WTC11 (cell line): ENCODE results near the gene CTNND2.

Source experiments
- ZNF263 ChIP-seq: sonication (generic); formaldehyde crosslinking; IDR thresholded peaks from 2 replicates; pipeline ENCODE4 v1.8.1; 2022; ENCODE audit warnings: low read depth, mild to moderate bottlenecking, moderate library complexity, missing genetic modification reagents
- TF ChIP-seq, protein P1 (sequence below): sonication (generic); formaldehyde crosslinking; IDR thresholded peaks from 2 replicates; pipeline ENCODE4 v1.8.0; 2022; ENCODE audit warnings: mild to moderate bottlenecking, missing genetic modification reagents

DNA sequence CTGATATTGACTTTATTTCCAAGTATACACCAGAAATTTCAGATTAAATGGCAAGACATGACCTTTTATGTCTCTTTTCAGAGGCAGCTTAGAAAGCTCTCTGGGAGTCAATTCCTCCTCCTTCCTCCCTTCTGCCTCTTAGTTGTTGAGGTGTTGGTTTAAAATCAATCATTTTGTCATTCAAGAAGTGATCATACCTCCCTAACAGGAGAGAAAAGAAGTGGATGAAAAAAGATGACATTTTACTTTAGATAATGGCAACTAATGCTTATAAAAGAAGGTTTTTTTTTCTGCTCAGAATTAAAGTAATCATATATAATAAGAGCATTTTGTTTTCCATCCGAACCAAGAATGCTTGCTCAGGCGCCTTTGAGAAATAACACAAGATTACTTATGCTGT lies 448.7 kb downstream of the CTNND2 start:
- TF ChIP-seq, protein P1, sequence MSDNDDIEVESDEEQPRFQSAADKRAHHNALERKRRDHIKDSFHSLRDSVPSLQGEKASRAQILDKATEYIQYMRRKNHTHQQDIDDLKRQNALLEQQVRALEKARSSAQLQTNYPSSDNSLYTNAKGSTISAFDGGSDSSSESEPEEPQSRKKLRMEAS (CRISPR knock-in tag) = no peak
- no peak for TF ChIP-seq ZNF263
